Fibroblast of villous mesenchyme (primary cell): ENCODE data around the gene ATG4D. TPM values are rescaled to one million over a fixed set of nuclear protein-coding genes. Genes with fewer than 3 reads are reported as not detected.
"Not testable (repeated sequence)": the region's sequence is repeated elsewhere in the genome, so short reads cannot be mapped to it uniquely, and the experiment has no call there.

Experiments used
- DNase-seq: peaks from one replicate; pipeline ENCODE4 v3.0.0-alpha.2; 2010; ENCODE audit warnings: low read depth
- H3K4me3 ChIP-seq: 2 replicates; pipeline ENCODE4 v1.5.1; 2011; ENCODE audit warnings: low read depth, mild to moderate bottlenecking, low read length
- CTCF ChIP-seq: IDR thresholded peaks from 2 replicates; pipeline ENCODE4 v1.5.1; 2012; ENCODE audit warnings: low read depth, mild to moderate bottlenecking, low read length; ENCODE audit not compliant: insufficient read depth
- total RNA-seq: library from RNA; depleted of rRNA; stranded (reverse); fragments of >200 nt; gene quantifications from 2 replicates; pipeline ENCODE4 v1.2.3, GENCODE V29; 2012

Gene ATG4D
- total RNA-seq, 1 donor, result 16.0 TPM

GRCh38 chr19:10533646-10534386, 9.9 kb upstream of the ATG4D start:
- TF ChIP-seq CTCF, result no peak

GRCh38 chr19:10535613-10536012, 8.1 kb upstream of the ATG4D start:
- H3K4me3 ChIP-seq, result no peak overlapping the region
- no peak for TF ChIP-seq CTCF
- DNase-seq, result no peak

More at GRCh38 chr19:10533646-10534386, 9.9 kb upstream of the ATG4D start:
- H3K4me3 ChIP-seq, result no peak overlapping the region
- peak; percentile 92 for DNase-seq

GRCh38 chr19:10537668-10538067, 6.0 kb upstream of the ATG4D start:
- no peak for DNase-seq
- no peak overlapping the region for H3K4me3 ChIP-seq
- TF ChIP-seq CTCF, result no peak

GRCh38 chr19:10538204-10538983, 5.3 kb upstream of the ATG4D start:
- H3K4me3 ChIP-seq, result no peak overlapping the region
- TF ChIP-seq CTCF, result no peak
- DNase-seq, result no peak

- not testable (repeated sequence) for DNase-seq, H3K4me3 ChIP-seq
Observed at GRCh38 chr19:10539016-10539415, 4.7 kb upstream of the ATG4D start.

- H3K4me3 ChIP-seq, result peak overlapping the region; percentile 86
- DNase-seq, result no peak
- no peak for TF ChIP-seq CTCF
Observed at GRCh38 chr19:10543059-10543419, 665 bp upstream of the ATG4D start.

- TF ChIP-seq CTCF, result no peak
- DNase-seq, result no peak
- peak overlapping the region; percentile 86 for H3K4me3 ChIP-seq
Observed at GRCh38 chr19:10544242-10544752, 593 bp downstream of the ATG4D start.
